Endothelial cell of umbilical vein (primary cell): ENCODE results near the gene ZNF346.

Experiments
- EZH2 ChIP-seq: IDR thresholded peaks from 2 replicates; pipeline ENCODE4 v1.6.1; 2012; ENCODE audit warnings: borderline replicate concordance, low read depth, mild to moderate bottlenecking, moderate library complexity, low read length, inconsistent platforms; ENCODE audit not compliant: severe bottlenecking
- FOS ChIP-seq: IDR thresholded peaks from 2 replicates; pipeline ENCODE4 v1.6.1; 2011; ENCODE audit warnings: mild to moderate bottlenecking, low read length, moderate library complexity, borderline replicate concordance; ENCODE audit not compliant: insufficient read depth
- GATA2 ChIP-seq: IDR thresholded peaks from 2 replicates; pipeline ENCODE4 v1.7.0; 2011; ENCODE audit warnings: low read depth, mild to moderate bottlenecking, moderate library complexity, mixed read lengths, low read length; ENCODE audit not compliant: insufficient read length, insufficient read depth
- JUN ChIP-seq: IDR thresholded peaks from 2 replicates; pipeline ENCODE4 v1.6.1; 2011; ENCODE audit warnings: borderline replicate concordance, low read depth; ENCODE audit not compliant: insufficient read length, insufficient read depth
- MYC ChIP-seq: IDR thresholded peaks from one replicate; pipeline ENCODE4 v1.6.1; 2011; ENCODE audit warnings: mild to moderate bottlenecking, low read depth, low read length
- POLR2A ChIP-seq: IDR thresholded peaks from 2 replicates; pipeline ENCODE4 v1.6.1; 2012; ENCODE audit warnings: low read depth, mild to moderate bottlenecking, control low read depth, low read length
- POLR2AphosphoS5 ChIP-seq: IDR thresholded peaks from 2 replicates; pipeline ENCODE4 v1.6.1; 2012; ENCODE audit warnings: low read depth, mild to moderate bottlenecking, control low read depth, low read length, moderate library complexity; ENCODE audit not compliant: insufficient read depth
- TF ChIP-seq, protein P1 (sequence below), 2 donors: IDR thresholded peaks; 1 replicate in 1 of 2; 2 replicates in 1 of 2; pipeline ENCODE4 v1.5.1; 2011; ENCODE audit warnings: low read length in 2 of 2, mild to moderate bottlenecking in 2 of 2, moderate library complexity in 2 of 2, control low read depth in 1 of 2, inconsistent platforms in 1 of 2, low read depth in 1 of 2; ENCODE audit not compliant: insufficient read depth in 1 of 2; ENCODE audit errors: extremely low read depth in 1 of 2
- TF ChIP-seq, protein P2 (sequence below): IDR thresholded peaks from 2 replicates; pipeline ENCODE4 v1.6.1; 2011; ENCODE audit not compliant: insufficient read depth, insufficient read length

DNA sequence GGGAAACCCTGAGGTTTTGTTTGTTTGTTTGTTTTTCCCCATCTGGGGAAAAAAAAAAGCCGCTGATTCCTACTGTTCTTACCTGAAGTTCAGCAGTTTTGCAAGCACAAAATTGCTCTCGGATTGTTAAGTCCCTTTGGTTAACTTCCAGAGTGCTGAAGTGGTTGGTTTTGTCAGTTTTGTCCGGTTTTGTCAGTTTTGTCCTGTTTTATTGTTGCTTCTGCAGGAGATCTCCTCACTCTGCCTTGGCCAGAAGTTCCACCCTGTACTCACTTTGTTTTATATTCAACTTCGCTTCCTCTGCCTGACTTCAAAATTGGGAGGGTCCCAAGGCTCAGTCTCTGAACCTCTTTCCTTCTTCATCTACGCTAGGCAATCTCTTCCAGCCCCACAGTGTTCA lies 14.4 kb downstream of the ZNF346 start:
- TF ChIP-seq, protein P1, sequence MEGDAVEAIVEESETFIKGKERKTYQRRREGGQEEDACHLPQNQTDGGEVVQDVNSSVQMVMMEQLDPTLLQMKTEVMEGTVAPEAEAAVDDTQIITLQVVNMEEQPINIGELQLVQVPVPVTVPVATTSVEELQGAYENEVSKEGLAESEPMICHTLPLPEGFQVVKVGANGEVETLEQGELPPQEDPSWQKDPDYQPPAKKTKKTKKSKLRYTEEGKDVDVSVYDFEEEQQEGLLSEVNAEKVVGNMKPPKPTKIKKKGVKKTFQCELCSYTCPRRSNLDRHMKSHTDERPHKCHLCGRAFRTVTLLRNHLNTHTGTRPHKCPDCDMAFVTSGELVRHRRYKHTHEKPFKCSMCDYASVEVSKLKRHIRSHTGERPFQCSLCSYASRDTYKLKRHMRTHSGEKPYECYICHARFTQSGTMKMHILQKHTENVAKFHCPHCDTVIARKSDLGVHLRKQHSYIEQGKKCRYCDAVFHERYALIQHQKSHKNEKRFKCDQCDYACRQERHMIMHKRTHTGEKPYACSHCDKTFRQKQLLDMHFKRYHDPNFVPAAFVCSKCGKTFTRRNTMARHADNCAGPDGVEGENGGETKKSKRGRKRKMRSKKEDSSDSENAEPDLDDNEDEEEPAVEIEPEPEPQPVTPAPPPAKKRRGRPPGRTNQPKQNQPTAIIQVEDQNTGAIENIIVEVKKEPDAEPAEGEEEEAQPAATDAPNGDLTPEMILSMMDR (IDR thresholded peaks at IDR 0.05; ENCODE audit: extremely low read depth in 1 of 2, insufficient read depth in 1 of 2, low read depth in 1 of 2, low read length in 2 of 2): no peak
- TF ChIP-seq POLR2A (no peak), POLR2AphosphoS5 (no peak), GATA2 (no peak), EZH2 (no peak), JUN (no peak), MYC (no peak), FOS (no peak)
- TF ChIP-seq, protein P2, sequence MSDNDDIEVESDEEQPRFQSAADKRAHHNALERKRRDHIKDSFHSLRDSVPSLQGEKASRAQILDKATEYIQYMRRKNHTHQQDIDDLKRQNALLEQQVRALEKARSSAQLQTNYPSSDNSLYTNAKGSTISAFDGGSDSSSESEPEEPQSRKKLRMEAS: no peak
